Ishikawa (cell line): ENCODE data around the gene MUC20.

Source experiments
- CEBPB ChIP-seq: IDR thresholded peaks from 2 replicates; pipeline ENCODE4 v1.6.1; 2012
- CREB1 ChIP-seq: IDR thresholded peaks from 2 replicates; pipeline ENCODE4 v1.6.1; 2012; ENCODE audit warnings: low read depth
- EGR1 ChIP-seq: IDR thresholded peaks from 2 replicates; pipeline ENCODE4 v1.6.1; 2012
- EP300 ChIP-seq: IDR thresholded peaks from 2 replicates; pipeline ENCODE4 v1.6.1; 2012; ENCODE audit warnings: borderline replicate concordance
- FOXM1 ChIP-seq: IDR thresholded peaks from 2 replicates; pipeline ENCODE4 v1.6.1; 2012; ENCODE audit warnings: low read depth, borderline replicate concordance
- MAX ChIP-seq: IDR thresholded peaks from 2 replicates; pipeline ENCODE4 v1.6.1; 2012
- NFIC ChIP-seq: IDR thresholded peaks from 2 replicates; pipeline ENCODE4 v1.6.1; 2012
- RAD21 ChIP-seq: IDR thresholded peaks from 2 replicates; pipeline ENCODE4 v1.6.1; 2012; ENCODE audit warnings: low read depth
- REST ChIP-seq: IDR thresholded peaks from 2 replicates; pipeline ENCODE4 v1.6.1; 2012; ENCODE audit warnings: low read depth, mild to moderate bottlenecking
- TAF1 ChIP-seq: IDR thresholded peaks from 2 replicates; pipeline ENCODE4 v1.6.1; 2012; ENCODE audit warnings: low read depth, mild to moderate bottlenecking
- TCF12 ChIP-seq: IDR thresholded peaks from 2 replicates; pipeline ENCODE4 v1.6.1; 2012; ENCODE audit warnings: low read depth
- TEAD4 ChIP-seq: IDR thresholded peaks from 2 replicates; pipeline ENCODE4 v1.6.1; 2012
- YY1 ChIP-seq: IDR thresholded peaks from 2 replicates; pipeline ENCODE4 v1.6.1; 2012; ENCODE audit warnings: low read depth
- ZBTB7A ChIP-seq: IDR thresholded peaks from 2 replicates; pipeline ENCODE4 v1.6.1; 2012; ENCODE audit warnings: low read depth
- TF ChIP-seq, protein P1 (sequence below): IDR thresholded peaks from 2 replicates; pipeline ENCODE4 v1.6.1; 2012

MUC20 gene

DNA sequence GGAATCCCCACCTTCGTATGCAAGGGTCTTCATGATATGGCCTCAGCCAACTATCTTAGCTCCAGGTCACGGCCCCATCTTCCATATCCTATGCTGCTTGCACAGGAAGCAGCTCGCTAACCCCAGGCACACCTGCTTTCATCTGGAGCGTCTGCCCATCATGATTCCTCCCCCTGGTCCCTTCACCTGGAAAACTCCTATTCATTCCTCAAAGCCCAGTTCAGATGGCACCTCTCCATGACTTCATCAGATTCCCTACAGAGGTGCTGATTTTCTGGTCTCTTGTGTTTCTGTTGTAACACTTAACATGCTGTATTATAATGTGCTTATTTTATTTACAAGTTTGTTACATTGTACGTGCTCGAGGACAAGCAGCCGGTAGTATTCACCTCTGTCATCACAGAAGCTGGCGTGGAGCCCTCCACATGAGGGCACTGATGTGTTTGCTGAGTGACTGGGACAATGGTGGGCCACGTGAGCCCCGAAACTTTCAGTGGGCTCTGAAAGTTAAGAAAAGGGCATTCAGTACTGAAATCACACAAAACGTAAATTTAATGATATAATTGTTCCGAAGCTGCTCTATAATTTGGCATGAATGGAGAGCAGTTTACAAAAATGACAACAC, 16.2 kb downstream of the MUC20 start:
- no peak for TF ChIP-seq TEAD4
- TF ChIP-seq RAD21 = no peak
- TF ChIP-seq CEBPB = no peak
- no peak for TF ChIP-seq TCF12
- TF ChIP-seq, protein P1, sequence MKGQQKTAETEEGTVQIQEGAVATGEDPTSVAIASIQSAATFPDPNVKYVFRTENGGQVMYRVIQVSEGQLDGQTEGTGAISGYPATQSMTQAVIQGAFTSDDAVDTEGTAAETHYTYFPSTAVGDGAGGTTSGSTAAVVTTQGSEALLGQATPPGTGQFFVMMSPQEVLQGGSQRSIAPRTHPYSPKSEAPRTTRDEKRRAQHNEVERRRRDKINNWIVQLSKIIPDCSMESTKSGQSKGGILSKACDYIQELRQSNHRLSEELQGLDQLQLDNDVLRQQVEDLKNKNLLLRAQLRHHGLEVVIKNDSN = no peak
- no peak for TF ChIP-seq FOXM1

DNA sequence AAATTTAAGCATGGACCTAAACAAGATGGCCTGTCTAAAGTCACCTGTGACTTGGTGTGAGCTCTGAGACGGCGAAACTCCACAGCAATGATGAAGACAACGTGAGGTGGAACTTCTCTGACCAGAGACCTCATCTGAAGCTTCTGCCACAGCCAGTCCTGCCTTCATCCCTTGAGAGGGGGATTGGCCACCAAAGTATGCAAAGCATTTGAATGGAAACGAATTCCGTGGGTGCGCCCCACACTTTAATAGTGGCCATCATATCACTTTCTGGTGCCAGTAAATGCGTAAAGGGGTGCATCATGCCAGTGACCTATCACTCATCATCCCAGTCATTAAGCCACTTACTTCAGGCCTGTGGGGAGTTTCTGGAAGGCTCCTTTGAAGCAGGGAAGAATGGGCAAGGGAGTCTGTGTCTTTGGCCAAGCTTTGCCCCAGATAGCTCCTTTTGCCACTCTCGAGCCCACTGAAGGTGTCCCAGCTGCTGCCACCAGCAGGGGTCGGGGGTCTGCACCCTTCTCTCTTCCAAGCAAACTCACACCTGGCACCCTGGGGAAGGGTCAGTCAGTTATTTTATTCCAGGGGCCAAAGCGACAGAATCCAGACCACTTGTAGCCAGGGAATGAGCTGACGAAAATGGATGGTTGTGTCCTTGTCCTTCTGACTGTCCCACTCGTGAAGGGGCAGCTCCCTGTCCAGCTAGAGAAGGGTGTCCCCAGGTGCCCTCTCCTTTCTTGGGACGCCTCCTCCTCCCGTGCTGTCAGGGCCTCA, 17.7 kb downstream of the MUC20 start:
- TF ChIP-seq, protein P1 = no peak
- TF ChIP-seq REST (no peak), NFIC (no peak)

- TF ChIP-seq CREB1 (no peak), ZBTB7A (no peak), EGR1 (no peak), MAX (no peak), YY1 (no peak), NFIC (no peak), TEAD4 (no peak), TCF12 (no peak), RAD21 (no peak), REST (no peak), FOXM1 (no peak), TAF1 (no peak), CEBPB (no peak), EP300 (no peak)
- TF ChIP-seq, protein P1 = no peak
Measured at GRCh38 chr3:195739561-195740111, 18.9 kb downstream of the MUC20 start.

DNA sequence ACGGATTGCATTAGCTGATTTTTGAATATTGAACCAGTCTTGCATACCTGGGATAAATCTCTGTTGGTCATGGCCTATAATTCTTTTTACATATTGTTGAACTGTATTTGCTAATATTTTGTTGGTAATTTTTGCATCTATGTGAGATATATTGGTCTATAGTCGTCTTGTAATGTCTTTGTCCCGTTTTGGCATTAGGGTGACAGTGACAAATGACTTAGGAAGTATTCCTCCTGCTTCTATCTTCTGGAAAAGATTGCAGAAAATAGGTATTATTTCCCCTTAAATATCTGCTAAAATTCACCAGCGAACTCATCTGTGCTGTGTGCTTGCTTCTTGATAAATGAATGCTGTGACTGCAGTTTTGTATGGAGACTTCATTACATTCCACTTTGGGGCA, 23.7 kb downstream of the MUC20 start:
- TF ChIP-seq REST (no peak), EP300 (no peak), CEBPB (no peak), CREB1 (no peak), EGR1 (no peak), ZBTB7A (no peak), MAX (no peak), TAF1 (no peak), NFIC (no peak), TEAD4 (no peak), RAD21 (no peak), TCF12 (no peak)
- TF ChIP-seq, protein P1 = no peak
